ENCODE results near the gene FAM163A.

- no peak for TF ChIP-seq CTCF (conservative IDR thresholded peaks at IDR 0.05; ENCODE audit: low read length)
- TF ChIP-seq EZH2phosphoT487 (IDR thresholded peaks at IDR 0.05; ENCODE audit: borderline replicate concordance): no peak
Observed at GRCh38 chr1:179776831-179777230, 33.7 kb downstream of the FAM163A start.
